HFFc6 (cell line): ENCODE results near the gene RAB25. TPM values are rescaled to one million over a fixed set of nuclear protein-coding genes. Genes with fewer than 3 reads are reported as not detected.

Experiments used
- DNase-seq: peaks from one replicate; pipeline ENCODE4 v3.0.0-alpha.2; 2018
- H3K27ac Mint-ChIP-seq: 2 replicates; pipeline ENCODE4 v1.8.0; 2020; ENCODE audit warnings: mild to moderate bottlenecking, mixed read lengths
- H3K27me3 Mint-ChIP-seq: 2 replicates; pipeline ENCODE4 v1.8.0; 2021; ENCODE audit warnings: mild to moderate bottlenecking, moderate library complexity, mixed read lengths; ENCODE audit not compliant: insufficient read depth
- H3K36me3 Mint-ChIP-seq: 2 replicates; pipeline ENCODE4 v1.8.0; 2021; ENCODE audit warnings: low read depth, mixed read lengths
- H3K4me1 Mint-ChIP-seq: 2 replicates; pipeline ENCODE4 v1.8.0; 2020; ENCODE audit warnings: low read depth, mixed read lengths
- H3K4me3 Mint-ChIP-seq: 2 replicates; pipeline ENCODE4 v1.8.0; 2020; ENCODE audit warnings: mild to moderate bottlenecking, moderate library complexity, mixed read lengths
- H3K9me3 Mint-ChIP-seq: 2 replicates; pipeline ENCODE4 v1.8.0; 2020; ENCODE audit warnings: mild to moderate bottlenecking, mixed read lengths
- total RNA-seq, 6 experiments: library from RNA; stranded (reverse); fragmentation: NEBNext Ultra II Directional; extraction: Animal tissue kit (Norgen Biotek cat#: 25700); gene quantifications; 2 replicates in 1 of 6; 3 replicates in 5 of 6; pipeline ENCODE4 v1.2.3, GENCODE V29; 2021
- TF ChIP-seq, protein P1 (sequence below): fragments of 200-600 bp; sonication (generic); IDR thresholded peaks from 2 replicates; pipeline ENCODE4 v1.5.0; 2021; ENCODE audit warnings: antibody characterized with exemption, mild to moderate bottlenecking

RAB25 gene
- total RNA-seq, 6 experiments from 2014 or later: not detected

DNA sequence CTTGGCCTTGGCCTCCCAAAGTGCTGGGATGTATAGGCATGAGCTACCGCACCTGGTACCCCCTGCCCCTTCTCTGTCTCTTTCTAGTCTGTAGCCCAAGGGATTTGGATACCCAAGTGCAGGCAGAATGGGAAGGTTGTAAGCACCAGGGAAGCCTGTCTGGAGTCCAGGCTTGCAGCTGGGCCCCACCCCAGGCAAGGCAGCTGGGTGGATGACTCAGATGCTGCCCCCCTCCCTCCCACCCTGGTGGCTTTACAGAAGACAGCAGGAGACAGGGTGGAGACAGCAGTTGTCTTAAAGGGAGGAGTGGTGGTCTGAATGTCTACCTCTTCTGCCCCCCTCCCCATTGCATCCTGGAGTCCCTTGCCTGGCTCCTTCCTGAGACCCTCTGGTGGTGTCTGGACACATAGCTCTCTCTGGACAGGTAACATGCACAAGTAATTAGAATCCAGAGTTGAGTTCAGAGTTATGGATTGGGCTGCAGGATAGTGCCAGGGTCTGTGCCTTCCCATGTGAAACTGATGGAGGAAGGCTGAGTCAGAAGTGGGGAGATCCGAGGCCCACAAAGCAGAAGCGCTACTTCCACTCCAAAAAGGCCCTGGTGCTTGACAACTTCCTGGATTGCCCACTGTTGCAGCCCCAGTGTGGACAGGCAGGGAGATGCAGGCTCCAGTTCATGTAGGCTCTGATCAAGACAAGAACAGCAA is 58.7 kb downstream of the RAB25 start:
- peak overlapping the region; percentile 95 for H3K4me3 Mint-ChIP-seq
- no peak for DNase-seq
- TF ChIP-seq, protein P1, sequence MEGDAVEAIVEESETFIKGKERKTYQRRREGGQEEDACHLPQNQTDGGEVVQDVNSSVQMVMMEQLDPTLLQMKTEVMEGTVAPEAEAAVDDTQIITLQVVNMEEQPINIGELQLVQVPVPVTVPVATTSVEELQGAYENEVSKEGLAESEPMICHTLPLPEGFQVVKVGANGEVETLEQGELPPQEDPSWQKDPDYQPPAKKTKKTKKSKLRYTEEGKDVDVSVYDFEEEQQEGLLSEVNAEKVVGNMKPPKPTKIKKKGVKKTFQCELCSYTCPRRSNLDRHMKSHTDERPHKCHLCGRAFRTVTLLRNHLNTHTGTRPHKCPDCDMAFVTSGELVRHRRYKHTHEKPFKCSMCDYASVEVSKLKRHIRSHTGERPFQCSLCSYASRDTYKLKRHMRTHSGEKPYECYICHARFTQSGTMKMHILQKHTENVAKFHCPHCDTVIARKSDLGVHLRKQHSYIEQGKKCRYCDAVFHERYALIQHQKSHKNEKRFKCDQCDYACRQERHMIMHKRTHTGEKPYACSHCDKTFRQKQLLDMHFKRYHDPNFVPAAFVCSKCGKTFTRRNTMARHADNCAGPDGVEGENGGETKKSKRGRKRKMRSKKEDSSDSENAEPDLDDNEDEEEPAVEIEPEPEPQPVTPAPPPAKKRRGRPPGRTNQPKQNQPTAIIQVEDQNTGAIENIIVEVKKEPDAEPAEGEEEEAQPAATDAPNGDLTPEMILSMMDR: peak; percentile 23; the same call in 1 of the 2 replicates

More for the DNA sequence above, 58.7 kb downstream of the RAB25 start:
- Mint-ChIP-seq H3K4me1 (peaks cover 69% of the 10 kb centered on the region), H3K27me3 (peaks cover 88% of the 10 kb centered on the region), H3K36me3 (peaks cover 81% of the 10 kb centered on the region), H3K27ac (peak overlapping the region; percentile 98), H3K9me3 (peaks cover 30% of the 10 kb centered on the region)

Other genes starting within 250 kb of the RAB25 start
- 10 to 100 TPM; 24.2 to 31.3 (median 28.6) TPM for gene GON4L, start 203.9 kb upstream of the RAB25 start, total RNA-seq
- 10 to 100 TPM; 38.9 to 56.0 (median 48.8) TPM for gene SYT11, start 201.6 kb upstream of the RAB25 start, total RNA-seq
- gene RIT1, start 149.8 kb upstream of the RAB25 start, total RNA-seq: 10 to 100 TPM; 26.1 to 35.4 (median 32.1) TPM
- gene KHDC4, start 126.7 kb upstream of the RAB25 start, total RNA-seq: 10 to 100 TPM; 22.6 to 26.1 (median 23.5) TPM
- gene RXFP4, start 119.5 kb upstream of the RAB25 start, total RNA-seq: not detected
- gene ARHGEF2, start 82.6 kb upstream of the RAB25 start, total RNA-seq: 10 to 100 TPM; 82.0 to 94.6 (median 83.9) TPM
- 100 to 1,000 TPM; 341 to 419 (median 374) TPM for gene SSR2, start 40.2 kb upstream of the RAB25 start, total RNA-seq
- gene UBQLN4, start 7.4 kb upstream of the RAB25 start, total RNA-seq: 10 to 100 TPM; 31.6 to 36.0 (median 32.9) TPM
- gene LAMTOR2, start 6.4 kb upstream of the RAB25 start, total RNA-seq: 10 to 100 TPM; 48.5 to 73.6 (median 62.5) TPM
- 1 to 10 TPM; 1.4 to 3.1 (median 2.2) TPM for gene MEX3A, start 21.3 kb downstream of the RAB25 start, total RNA-seq
- gene LMNA, start 53.6 kb downstream of the RAB25 start, total RNA-seq: 1,000 to 10,000 TPM; 1,238 to 1,664 (median 1,535) TPM
- gene SEMA4A, start 92.4 kb downstream of the RAB25 start, total RNA-seq: 1 to 10 TPM in 2 of 6 experiments, under 1 TPM in 4; 0.71 to 1.1 (median 0.83) TPM
- 10 to 100 TPM; 19.6 to 25.2 (median 23.4) TPM for gene SLC25A44, start 132.9 kb downstream of the RAB25 start, total RNA-seq
- 10 to 100 TPM; 32.7 to 41.0 (median 39.5) TPM for gene PMF1, start 151.8 kb downstream of the RAB25 start, total RNA-seq
- gene BGLAP, start 181.0 kb downstream of the RAB25 start, total RNA-seq: under 1 TPM in 2 of 6 experiments, not detected in 4; 0.40 to 0.62 TPM
- gene PAQR6, start 186.9 kb downstream of the RAB25 start, total RNA-seq: under 1 TPM; 0.45 to 0.65 (median 0.52) TPM
- gene SMG5, start 221.7 kb downstream of the RAB25 start, total RNA-seq: 10 to 100 TPM; 46.8 to 56.5 (median 50.6) TPM
- 1 to 10 TPM; 2.0 to 2.7 (median 2.1) TPM for gene TMEM79, start 223.2 kb downstream of the RAB25 start, total RNA-seq
- gene GLMP, start 234.5 kb downstream of the RAB25 start, total RNA-seq: 10 to 100 TPM; 50.8 to 91.8 (median 87.4) TPM
- not detected for gene VHLL, start 238.1 kb downstream of the RAB25 start, total RNA-seq